NCI-H2227 (cell line): Measurements from ENCODE around the gene TTLL1.

Experiments
- DNase-seq: peaks from one replicate; lab custom pipeline; 2025; ENCODE audit not compliant: unreplicated experiment; lab: John Stamatoyannopoulos, UW

Gene TTLL1

DNA sequence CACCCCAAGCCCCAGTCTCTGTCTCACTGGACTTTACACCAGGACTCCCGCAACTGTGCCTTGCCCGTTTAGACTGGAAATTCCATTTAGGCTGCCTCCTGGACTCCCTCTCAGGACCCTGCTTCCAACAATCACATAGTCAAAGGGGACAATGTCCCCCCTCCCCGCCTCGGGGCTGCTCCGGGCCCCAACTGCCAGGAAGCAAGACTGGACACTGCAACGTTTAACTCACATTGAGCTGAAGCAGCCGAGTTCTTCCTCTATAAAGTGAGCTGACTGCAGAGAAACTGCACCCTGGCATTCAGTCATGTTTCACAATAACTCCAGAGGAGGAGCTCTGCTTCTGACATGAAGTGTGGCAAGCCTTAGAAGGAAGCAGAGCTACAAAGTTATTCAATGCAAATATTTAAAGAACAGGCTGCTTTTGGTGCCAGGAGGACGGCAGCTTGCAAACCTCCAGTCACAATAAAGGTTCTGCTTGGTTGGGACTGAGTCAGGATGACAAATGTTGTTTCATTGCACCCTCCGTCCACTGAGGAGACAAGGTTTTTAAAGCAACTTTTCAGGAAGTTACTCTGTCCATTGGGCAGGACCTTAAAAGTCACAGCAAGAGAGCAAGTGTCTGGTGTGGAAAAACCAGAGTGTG, 94.2 kb downstream of the TTLL1 start:
- DNase-seq = no peak

- no peak for DNase-seq
Observed at GRCh38 chr22:42994276-42994916, 94.8 kb downstream of the TTLL1 start.

- DNase-seq = no peak
Observed at GRCh38 chr22:42993651-42994275, 95.4 kb downstream of the TTLL1 start.

DNA sequence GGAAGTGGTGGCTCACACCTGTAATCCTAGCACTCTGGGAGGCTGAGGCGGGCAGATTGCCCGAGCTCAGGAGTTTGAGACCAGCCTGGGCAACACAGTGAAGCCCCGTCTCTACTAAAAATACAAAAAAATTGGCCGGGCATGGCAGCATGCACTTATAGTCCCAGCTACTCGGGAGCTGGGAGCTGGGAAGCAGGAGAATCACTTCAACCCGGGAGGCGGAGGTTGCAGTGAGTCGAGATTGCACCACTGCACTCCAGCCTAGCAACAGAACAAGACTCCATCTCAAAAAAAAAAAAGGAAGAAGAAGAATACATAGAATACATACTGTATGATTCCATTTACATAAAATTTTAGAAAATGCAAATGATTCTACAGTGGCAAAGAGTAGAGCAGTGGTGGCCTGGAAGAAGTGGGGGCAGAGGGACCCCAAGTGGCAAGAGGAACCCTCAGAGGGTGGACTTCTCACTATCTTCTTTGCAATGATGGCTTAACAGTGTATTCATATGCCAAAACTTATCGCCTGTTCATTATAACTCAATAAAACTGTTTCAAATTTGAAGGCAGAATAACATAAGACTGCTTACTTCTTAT, 96.2 kb downstream of the TTLL1 start:
- DNase-seq = no peak

- DNase-seq = no peak
Observed at GRCh38 chr22:42992092-42992491, 97.1 kb downstream of the TTLL1 start.

DNA sequence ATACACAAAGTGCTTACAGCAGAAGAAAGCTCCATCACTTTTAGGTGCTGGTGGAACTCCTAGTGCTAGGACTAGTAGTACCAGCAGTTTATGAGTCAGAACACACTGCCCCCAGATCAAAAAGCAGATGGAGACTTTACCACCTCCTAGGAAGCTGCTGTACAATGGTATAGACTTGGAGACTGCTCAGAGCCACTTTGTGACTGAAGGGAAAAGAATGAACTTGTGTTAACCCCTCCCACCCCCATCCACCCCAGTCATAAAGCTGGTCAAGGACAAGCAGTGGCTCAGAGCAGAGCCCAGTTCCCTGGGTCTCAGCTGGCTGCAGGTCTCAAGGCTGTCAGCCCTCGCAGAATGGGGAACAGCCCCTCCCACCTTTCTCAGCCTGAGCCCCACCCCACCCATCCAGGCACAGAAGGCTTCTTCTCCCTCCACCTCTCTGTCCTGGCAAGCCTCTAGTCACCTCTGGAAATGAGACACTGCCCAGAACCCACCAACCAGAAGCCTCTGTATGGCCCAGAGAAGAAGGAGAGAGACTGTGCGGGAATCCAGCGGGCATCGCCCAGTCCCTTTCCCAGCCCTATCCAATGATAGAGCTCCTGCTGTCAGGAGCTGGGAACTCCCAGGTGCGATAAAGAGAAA, 98.1 kb downstream of the TTLL1 start:
- DNase-seq = no peak

GRCh38 chr22:42990131-42990838, 98.9 kb downstream of the TTLL1 start:
- DNase-seq = no peak
